HG02870 (cell line): Measurements from ENCODE around the gene NCAPG2.
A peak's percentile ranks its signal among the peaks of the same experiment; 100 is the strongest.
"Not testable (repeated sequence)": the region's sequence is repeated elsewhere in the genome, so short reads cannot be mapped to it uniquely, and the experiment has no call there.

ENCODE experiments used
- ATAC-seq: cut with Tn5 transposase; IDR thresholded peaks from one replicate; pipeline ENCODE4 v1.9.1; 2021; ENCODE audit warnings: mild to moderate bottlenecking, moderate library complexity; ENCODE audit not compliant: unreplicated experiment

Gene NCAPG2

GRCh38 chr7:158645842-158646241 lies 58.8 kb downstream of the NCAPG2 start:
- no peak for ATAC-seq

- ATAC-seq, result no peak
These were observed 62.5 kb downstream of the NCAPG2 start for GRCh38 chr7:158642149-158642548.

DNA sequence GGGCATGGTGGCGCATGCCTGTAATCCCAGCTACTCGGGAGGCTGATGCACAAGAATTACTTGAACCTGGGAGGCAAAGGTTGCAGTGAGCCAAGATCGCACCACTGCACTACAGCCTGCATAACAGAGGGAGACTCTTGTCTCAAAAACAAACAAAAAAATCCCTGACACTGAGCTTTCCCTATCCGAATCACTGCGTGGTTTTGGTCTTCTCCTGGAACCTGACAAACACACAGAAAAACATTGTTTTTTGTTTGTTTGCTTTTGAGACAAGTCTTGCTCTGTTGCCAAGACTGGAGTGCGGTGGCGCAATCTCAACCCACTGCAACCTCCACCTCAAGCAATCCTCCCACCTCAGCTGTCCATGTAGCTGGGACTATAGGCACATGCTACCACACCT lies 66.6 kb downstream of the NCAPG2 start:
- ATAC-seq, result no peak

- ATAC-seq, result peak; percentile 75
These were observed 71.3 kb downstream of the NCAPG2 start for GRCh38 chr7:158633055-158633956.

DNA sequence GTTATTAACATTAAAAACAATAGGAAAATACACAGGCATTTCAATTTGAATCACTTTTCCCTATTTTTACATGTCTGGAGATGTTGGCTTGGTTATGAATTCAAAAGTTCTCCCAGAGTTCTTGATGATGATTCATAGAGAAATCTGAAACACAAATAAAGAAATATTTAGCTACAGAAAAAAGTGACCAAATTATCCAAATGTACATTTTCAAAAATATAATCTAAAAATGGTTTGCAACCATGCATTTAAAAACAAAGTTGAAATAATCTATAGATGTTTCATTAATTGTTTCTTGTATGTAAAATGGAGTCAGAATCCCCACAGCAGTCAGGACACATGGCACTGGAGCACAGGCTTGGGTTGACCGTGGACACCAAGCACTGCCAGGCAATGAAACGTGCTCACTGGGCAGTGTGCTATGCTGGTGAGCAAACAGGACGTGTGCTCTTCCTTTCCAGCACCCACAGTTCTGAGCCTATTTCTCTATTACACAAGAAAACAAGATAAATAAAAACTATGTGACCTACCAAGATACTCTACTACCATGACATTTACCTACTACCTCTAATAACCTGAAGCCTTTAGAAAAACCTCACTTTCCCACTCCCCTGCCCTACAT lies 72.9 kb downstream of the NCAPG2 start:
- no peak for ATAC-seq

DNA sequence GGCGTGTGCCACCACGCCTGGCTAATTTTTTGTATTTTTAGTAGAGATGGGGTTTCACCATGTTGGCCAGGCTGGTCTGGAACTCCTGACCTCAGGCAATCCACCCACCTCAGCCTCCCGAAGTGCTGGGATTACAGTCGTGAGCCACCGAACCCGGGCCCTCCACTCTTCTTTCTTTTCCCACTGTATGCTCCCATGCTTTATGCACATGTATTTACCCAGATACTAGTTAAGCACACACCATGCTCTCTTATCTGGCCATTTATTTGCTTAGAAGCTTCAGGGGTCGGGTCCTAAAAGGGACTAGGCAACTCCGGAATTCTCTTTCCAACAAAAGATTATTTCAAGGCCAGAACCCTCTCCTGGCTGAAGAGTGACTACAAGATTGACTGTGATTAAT lies 78.3 kb downstream of the NCAPG2 start:
- ATAC-seq, result not testable (repeated sequence)

GRCh38 chr7:158623241-158623640 lies 81.4 kb downstream of the NCAPG2 start:
- no peak for ATAC-seq

- no peak for ATAC-seq
These were observed 83.7 kb downstream of the NCAPG2 start for GRCh38 chr7:158620839-158621441.

- no peak for ATAC-seq
These were observed 84.2 kb downstream of the NCAPG2 start for GRCh38 chr7:158620418-158620817.

DNA sequence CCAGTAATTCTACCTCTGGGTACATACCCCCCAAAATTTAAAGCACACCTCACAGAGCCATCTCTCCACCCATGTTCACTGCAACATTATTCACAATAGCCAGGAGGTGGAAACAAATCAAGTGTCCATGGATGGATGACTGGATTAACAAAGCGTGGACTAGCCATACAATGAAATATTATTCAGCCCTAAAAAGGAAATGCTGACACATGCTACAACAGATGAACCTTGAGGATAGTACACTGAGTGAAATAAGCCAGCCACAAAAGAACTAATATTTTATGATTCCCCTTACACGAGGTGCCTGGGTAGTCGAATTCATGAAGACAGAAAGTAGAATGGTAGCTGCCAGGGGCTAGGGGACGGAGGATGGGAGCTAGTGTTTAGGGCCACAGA lies 85.9 kb downstream of the NCAPG2 start:
- ATAC-seq, result no peak

GRCh38 chr7:158617737-158618128 lies 86.9 kb downstream of the NCAPG2 start:
- no peak for ATAC-seq

- ATAC-seq, result no peak
These were observed 88.6 kb downstream of the NCAPG2 start for GRCh38 chr7:158616050-158616449.

DNA sequence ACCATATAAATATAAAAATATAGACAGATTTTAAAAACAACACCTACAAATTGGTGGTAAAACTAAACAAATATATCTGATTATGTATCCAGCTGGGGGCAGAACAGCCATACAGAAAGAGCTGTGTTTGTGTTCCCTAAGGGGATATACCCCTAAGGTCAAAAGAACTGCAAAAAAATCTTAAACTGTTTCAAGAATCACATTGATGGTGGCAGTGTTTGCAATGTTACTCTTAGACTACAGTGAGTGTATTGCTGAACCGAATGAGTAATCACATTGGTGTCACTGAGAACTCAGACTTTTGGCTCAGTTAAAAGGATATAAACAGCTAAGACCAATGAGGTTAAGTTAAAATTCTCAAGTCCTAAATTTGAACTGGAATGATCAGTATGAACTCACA lies 89.9 kb downstream of the NCAPG2 start:
- ATAC-seq, result no peak

GRCh38 chr7:158613481-158613880 lies 91.1 kb downstream of the NCAPG2 start:
- peak; percentile 92 for ATAC-seq

GRCh38 chr7:158612546-158612945 lies 92.1 kb downstream of the NCAPG2 start:
- ATAC-seq, result no peak

DNA sequence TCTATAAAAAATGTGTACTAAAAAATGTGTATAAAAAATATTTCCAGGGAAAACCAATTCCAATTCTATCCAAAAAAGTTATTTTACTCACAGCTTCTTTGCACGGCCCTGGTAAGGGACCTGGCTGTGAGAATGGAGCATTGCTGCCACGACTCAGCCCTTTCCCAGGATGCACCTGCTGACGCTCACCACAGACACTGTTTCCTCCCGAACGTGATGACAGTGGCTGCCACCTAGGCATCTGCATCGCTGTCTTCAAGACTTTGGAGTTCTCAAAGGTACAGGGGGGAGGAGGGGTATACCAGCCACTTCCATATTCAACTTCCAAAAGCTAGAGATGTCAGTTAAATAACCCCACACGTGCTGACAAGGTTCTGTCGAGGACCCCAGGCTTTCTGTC lies 93.1 kb downstream of the NCAPG2 start:
- ATAC-seq, result no peak

DNA sequence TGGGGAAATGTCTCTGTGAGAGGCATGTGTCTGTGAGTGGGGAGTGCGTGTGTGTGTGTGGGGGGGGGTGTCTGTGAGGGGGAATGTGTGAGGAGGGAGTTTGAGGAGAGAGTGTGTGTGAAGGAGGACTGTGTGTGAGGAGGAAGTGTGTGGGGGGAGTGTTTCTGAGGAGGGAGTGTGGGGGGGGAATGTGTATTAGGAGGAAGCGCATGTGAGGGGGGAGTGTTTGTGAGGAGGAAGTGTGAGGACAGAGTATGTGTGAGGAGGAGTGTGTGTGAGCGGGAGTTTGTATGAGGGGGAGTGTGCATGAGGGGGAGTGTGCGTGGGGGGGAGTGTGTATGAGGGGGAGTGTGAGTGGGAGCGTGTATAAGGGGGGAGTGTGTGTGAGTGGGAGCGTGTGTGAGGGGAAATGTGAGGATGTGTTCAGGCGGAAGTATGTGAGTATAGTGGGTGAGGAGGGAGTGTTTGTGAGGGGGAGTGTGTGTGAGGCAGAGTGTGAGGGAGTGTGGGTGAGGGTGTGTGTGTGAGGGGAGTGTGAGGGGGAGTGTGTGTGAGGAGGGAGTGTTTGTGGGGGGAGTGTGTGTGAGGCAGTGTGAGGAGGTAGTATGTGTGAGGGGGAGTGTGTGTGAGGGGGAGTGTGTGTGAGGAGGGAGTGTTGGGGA lies 95.2 kb downstream of the NCAPG2 start:
- ATAC-seq, result no peak

DNA sequence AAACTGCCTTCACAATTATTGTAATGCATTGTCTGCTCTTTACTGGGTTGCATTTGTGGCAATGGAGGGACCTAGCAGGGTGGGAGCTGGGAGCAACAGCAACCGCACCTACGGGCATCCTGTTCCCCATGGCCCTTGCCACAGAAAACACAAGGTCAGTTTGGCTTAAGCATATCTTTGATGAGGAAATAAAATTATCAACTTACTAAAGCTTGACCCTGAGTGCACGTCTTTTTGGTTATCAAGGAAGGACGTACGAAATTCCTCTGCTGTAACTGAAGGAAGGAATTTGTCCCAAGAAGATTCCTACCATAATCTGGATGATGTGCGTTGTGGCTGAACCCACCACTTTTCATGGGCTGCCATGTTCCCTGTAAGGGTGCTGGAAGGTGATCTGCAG lies 97.0 kb downstream of the NCAPG2 start:
- no peak for ATAC-seq

DNA sequence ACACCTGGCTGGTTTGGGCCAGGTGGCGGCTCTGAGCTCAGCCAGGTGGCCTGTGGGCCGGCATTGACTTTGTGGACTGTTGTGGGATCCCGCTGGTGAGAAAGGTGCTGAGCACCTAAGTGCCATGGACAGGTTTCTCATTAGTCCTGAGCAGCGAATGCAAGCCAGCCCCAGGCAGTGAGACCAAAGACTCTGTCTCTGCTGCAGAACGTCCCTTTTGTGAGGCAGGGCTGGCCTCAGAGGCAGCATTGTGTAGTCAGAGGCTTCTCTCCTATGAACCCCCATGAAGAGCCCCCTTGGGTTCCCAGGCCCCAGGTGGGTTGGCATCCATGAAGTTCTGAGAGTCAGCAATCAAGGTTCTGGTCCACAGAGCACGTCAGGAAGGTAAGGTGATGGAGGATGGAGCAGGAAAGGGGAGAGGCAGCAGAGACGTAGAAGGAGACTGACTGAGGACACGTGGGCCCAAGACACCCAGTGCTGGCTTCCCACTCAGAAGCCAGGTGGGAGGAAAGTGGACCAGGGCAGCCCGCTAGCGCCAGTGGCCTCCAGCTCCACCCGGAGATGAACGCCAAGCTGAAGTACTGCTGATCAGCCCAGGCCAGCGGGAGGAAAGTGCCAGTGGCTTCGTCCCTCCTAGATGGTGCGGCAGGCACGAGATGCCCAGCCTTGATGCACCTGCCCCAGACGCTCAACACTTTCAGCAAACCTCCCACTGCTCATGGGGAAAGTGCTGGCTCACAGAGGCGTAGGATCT lies 97.8 kb downstream of the NCAPG2 start:
- no peak for ATAC-seq

- ATAC-seq, result no peak
These were observed 98.5 kb downstream of the NCAPG2 start for GRCh38 chr7:158606129-158606528.
